NCI-H524 treated with DMSO at 0.1 percent for 48 hours (cell line): Measurements from ENCODE around the gene PSME3.
"Not testable (repeated sequence)": the region's sequence is repeated elsewhere in the genome, so short reads cannot be mapped to it uniquely, and the experiment has no call there.

Source experiments
- DNase-seq: peaks from one replicate; lab custom pipeline; 2025; lab: John Stamatoyannopoulos, UW

Gene PSME3

DNA sequence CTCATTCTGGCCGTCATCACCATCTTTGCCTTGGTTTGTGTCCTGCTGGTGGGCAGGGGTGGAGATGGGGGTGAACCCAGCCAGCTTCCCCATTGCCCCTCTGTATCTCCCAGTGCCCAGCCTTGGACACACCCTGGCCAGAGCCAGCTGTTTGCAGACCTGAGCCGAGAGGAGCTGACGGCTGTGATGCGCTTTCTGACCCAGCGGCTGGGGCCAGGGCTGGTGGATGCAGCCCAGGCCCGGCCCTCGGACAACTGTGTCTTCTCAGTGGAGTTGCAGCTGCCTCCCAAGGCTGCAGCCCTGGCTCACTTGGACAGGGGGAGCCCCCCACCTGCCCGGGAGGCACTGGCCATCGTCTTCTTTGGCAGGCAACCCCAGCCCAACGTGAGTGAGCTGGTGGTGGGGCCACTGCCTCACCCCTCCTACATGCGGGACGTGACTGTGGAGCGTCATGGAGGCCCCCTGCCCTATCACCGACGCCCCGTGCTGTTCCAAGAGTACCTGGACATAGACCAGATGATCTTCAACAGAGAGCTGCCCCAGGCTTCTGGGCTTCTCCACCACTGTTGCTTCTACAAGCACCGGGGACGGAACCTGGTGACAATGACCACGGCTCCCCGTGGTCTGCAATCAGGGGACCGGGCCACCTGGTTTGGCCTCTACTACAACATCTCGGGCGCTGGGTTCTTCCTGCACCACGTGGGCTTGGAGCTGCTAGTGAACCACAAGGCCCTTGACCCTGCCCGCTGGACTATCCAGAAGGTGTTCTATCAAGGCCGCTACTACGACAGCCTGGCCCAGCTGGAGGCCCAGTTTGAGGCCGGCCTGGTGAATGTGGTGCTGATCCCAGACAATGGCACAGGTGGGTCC is 18.4 kb downstream of the PSME3 start:
- not testable (repeated sequence) for DNase-seq

DNA sequence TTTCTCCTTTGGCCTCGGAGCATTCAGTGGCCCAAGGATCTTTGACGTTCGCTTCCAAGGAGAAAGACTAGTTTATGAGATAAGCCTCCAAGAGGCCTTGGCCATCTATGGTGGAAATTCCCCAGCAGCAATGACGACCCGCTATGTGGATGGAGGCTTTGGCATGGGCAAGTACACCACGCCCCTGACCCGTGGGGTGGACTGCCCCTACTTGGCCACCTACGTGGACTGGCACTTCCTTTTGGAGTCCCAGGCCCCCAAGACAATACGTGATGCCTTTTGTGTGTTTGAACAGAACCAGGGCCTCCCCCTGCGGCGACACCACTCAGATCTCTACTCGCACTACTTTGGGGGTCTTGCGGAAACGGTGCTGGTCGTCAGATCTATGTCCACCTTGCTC is 19.2 kb downstream of the PSME3 start:
- no peak for DNase-seq

DNA sequence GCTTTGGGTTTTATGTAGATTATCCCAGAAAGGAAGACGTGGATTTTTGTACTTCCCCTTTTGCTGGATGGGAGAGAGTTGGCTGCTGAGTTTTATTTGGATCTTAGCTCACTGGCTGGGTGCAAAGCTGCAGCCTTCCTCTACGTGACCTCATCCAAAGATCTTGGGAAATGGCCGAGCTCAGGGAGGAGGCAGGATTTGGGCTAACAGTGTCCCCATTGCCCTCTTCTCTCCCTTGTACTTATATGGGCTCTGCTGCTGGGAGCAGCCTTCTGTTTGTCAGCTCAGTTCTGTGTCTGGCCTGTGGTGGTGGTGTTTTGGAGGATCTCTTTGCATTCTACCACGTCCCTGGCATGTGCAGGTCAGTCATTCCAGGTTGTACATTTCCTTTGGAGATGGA is 19.8 kb downstream of the PSME3 start:
- DNase-seq, result no peak

DNA sequence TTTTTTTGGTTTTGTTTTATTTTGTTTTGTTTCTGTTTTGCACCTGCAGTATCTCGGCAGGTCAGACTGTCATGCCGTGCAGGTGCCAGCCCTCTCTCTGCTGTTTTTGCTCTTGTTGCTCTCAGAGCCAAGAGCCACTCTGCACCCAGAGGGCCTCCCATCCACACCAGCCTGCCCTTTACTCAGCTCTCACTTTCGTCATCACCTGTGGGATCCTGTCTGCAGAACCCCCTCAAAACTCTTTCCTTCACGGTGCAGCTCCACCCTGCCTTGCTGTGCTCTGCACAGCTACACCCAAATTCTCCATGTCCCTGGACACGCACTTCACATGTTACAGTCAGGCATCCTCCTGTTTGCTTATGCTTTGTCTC is 20.4 kb downstream of the PSME3 start:
- DNase-seq, result no peak

DNA sequence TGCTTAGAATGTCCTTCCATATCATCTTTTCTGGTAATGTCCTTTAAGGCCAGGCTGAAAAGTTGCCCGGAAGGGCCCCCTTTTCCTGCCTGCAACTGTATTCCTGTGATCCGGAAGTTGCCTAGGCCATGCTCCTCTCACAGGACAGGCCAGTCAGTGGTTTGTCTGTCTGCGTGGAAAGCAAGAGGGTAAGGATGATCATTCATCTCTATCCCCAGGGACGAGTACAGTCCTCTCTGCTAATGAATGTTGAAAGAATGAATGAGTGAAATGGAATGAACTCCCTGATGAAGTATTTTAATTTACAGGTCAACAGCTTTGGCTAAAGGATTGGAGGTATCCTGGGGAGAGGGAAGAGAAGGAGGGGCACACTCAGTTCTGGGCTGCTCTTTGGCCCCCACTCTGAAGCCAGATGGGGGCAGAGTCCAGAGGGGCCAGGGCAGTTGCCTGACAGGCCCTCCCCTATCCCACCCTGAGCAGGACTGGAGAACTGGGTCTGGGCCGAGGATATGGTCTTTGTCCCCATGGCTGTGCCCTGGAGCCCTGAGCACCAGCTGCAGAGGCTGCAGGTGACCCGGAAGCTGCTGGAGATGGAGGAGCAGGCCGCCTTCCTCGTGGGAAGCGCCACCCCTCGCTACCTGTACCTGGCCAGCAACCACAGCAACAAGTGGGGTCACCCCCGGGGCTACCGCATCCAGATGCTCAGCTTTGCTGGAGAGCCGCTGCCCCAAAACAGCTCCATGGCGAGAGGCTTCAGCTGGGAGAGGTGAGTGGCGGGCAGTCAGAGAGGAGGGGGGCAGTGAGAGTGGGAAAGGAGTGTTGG is 21.0 kb downstream of the PSME3 start:
- DNase-seq, result no peak

DNA sequence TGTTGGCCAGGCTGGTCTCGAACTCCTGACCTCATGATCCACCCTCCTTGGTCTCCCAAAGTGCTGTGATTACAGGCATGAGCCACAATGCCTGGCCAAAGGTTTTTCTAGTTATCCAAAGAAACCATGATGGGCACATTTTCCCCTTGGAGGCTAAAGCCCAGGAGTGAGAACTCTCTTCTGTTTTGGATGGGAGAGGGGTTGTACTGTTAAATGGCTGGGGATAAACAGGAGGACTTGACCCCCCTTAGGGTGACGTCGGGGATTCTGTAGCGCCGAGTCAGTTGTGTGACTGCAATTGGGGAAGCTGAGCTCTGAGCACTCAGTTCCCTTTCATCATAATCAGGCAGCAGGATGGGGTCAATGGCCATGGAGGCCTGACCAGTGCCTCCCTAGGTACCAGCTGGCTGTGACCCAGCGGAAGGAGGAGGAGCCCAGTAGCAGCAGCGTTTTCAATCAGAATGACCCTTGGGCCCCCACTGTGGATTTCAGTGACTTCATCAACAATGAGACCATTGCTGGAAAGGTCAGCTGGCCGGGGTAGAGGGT is 21.9 kb downstream of the PSME3 start:
- DNase-seq, result no peak

DNA sequence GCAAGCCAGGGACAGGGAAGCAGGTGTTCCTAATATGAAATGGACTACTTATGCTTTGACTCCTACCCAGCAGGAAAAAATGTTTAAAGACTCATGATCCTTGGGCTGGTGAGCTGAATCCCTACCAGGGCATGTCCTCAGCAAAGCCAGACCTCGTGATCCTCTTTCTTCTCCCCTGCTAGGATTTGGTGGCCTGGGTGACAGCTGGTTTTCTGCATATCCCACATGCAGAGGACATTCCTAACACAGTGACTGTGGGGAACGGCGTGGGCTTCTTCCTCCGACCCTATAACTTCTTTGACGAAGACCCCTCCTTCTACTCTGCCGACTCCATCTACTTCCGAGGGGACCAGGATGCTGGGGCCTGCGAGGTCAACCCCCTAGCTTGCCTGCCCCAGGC is 22.9 kb downstream of the PSME3 start:
- not testable (repeated sequence) for DNase-seq

DNA sequence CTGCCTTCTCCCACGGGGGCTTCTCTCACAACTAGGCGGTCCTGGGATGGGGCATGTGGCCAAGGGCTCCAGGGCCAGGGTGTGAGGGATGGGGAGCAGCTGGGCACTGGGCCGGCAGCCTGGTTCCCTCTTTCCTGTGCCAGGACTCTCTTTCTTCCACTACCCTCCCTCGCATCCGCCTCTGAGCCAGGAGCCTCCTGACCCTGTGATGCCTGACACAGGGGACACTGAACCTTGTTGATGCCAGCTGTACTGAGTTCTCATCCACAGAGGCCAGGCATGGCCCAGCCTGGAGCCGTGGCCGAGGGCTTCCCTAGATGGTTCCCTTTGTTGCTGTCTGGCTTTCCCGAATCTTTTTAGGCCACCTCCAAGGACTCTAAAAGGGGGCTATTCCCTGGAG is 23.3 kb downstream of the PSME3 start:
- DNase-seq, result not testable (repeated sequence)

DNA sequence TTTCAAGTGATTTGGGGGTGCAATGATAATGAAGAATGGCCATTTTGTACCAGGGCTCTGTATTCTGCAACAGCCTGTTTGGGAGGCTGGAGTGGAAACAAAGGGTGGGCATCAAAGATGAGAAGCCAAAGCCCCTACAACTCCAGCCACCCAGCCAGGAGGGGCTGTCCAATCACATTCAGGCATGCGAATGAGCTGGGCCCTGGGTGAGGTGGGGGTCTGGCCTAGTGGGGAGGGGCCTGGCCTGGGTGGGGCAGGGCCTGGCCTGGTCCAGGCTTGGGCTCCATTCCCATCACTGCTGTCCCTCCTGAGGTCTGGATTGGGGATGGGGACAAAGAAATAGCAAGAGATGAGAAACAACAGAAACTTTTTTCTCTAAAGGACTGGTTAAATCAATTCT is 24.2 kb downstream of the PSME3 start:
- DNase-seq, result no peak

DNA sequence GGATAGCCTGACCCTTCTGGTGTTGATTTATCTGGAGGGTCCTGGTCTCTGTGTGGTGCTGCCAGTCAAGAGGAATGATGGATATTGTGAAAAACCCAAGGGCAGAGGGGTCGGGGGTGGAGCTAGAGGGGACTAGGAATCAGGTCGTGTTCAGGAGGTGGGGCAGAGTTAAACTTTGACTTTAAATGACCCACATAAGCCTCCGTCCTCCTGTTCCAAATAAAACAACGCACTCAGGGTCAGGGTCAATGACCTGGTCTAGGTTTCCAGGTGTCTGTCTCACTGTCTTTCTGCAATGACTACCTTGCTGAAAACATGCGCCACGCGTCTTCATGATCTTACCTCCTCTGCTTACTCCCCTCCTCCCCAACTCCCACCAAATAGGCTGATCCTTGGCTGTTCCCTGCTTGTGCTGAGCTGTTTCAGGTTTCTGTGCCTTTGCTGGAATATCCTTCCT is 32.5 kb downstream of the PSME3 start:
- DNase-seq, result no peak

DNA sequence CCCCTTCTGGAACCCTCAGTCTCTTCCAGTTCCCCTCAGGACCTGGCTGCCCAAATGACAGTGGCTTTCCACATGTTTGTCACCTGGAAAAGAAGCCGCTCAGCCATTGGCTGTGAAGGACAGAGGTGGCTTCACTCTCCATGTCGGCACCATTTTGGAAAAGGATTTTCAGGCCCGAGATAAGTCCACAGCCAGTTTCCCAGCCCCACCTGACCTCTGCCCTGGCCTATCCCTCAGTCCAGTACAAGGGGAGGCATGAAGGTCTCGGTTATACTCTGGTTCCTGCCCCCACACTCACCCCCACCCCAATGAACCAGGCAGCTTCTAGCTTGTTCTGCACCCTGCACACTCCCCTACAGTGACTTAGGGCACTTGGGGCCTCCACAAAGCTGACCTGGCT is 33.0 kb downstream of the PSME3 start:
- no peak for DNase-seq

DNA sequence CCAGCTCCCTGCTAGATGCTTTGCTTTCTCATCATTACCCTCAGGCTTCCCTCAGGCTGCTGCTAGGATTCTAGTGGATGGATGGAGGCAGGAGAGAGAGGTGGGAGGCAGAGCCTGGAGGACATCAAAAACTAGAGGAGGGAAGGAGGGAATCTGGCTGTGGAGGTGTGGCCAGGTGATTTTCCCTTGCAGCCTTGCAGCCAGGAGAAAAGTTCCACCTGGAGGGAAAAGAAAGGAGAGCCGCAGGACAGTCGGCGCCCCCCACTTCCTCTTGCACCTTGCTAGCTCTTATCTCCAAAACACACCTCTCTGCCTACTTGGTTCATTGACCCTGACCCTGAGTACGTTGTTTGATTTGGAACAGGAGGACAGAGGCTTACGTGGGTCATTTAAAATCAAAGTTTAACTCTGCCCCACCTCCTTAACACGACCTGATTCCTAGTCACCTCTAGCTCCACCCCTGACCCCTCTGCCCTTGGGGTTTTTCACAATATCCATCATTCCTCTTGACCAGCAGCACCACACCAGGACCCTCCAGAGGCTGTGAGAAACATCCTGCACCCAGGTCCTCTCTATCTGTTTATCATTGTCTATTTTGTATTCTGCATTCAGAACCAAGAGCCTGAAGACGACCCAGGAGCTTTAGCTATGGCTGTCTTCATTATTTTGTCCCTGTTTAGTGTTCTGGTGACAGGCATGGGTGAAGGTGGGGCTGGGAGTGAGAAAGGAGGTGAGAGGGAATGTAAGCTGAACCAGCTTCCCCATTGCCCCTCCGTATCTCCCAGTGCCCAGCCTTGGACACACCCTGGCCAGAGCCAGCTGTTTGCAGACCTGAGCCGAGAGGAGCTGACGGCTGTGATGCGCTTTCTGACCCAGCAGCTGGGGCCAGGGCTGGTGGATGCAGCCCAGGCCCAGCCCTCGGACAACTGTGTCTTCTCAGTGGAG is 33.7 kb downstream of the PSME3 start:
- DNase-seq, result no peak

DNA sequence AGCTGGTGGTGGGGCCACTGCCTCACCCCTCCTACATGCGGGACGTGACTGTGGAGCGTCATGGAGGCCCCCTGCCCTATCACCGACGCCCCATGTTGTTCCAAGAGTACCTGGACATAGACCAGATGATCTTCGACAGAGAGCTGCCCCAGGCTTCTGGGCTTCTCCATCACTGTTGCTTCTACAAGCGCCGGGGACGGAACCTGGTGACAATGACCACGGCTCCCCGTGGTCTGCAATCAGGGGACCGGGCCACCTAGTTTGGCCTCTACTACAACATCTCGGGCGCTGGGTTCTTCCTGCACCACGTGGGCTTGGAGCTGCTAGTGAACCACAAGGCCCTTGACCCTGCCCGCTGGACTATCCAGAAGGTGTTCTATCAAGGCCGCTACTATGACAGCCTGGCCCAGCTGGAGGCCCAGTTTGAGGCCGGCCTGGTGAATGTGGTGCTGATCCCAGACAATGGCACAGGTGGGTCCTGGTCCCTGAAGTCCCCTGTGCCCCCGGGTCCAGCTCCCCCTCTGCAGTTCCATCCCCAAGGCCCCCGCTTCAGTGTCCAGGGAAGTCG is 34.6 kb downstream of the PSME3 start:
- DNase-seq, result not testable (repeated sequence)

DNA sequence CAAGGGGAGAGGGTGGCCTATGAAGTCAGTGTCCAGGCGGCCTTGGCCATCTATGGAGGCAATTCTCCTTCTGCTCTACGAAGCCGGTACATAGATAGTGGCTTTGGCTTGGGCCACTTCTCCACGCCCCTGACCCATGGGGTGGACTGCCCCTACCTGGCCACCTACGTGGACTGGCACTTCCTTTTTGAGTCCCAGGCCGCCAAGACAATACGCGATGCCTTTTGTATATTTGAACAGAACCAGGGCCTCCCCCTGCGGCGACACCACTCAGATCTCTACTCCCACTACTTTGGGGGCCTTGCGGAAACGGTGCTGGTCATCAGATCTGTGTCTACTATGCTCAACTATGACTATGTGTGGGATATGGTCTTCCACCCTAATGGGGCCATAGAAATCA is 35.1 kb downstream of the PSME3 start:
- DNase-seq, result no peak

DNA sequence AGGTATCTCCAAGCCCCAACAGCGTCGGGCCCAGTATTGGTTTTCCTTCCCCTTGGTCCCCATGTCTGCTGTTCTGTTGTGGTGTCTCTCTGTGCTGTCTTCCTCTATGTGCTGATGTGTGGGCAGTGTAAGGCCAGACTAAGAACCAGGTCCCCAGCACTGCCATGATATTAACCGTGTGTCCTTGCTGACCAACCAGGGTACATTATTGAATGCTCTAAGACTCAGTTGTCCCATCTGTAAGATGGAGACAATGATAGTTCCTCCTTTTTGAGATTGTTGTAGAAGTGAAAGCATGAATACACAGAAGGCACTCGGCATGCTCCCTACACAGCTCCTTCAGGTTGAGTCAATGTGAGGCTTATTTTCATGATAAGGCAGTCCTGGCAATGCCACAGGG is 38.5 kb downstream of the PSME3 start:
- DNase-seq, result no peak

DNA sequence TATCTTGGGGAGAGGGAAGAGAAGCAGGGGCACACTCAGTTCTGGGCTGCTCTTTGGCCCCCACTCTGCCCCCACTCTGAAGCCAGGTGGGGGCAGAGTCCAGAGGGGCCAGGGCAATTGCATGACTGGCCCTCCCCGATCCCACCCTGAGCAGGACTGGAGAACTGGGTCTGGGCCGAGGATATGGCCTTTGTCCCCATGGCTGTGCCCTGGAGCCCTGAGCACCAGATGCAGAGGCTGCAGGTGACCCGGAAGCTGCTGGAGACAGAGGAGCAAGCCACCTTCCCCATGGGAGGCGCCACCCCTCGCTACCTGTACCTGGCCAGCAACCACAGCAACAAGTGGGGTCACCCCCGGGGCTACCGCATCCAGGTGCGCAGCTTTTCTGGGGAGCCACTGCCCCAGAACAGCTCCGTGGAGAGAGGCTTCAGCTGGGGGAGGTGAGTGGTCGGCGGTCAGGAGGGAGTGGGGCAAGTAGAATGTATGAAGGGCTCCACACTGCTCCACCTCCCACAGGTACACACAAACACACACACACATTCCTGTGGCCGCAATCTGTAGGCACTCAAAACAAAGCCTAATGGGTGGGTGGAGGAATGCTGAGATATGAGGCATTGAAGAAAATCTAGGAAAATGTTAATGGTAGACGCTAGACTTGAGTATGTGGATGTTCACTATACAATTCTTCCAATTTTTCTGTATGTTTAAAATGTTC is 39.2 kb downstream of the PSME3 start:
- DNase-seq, result no peak

DNA sequence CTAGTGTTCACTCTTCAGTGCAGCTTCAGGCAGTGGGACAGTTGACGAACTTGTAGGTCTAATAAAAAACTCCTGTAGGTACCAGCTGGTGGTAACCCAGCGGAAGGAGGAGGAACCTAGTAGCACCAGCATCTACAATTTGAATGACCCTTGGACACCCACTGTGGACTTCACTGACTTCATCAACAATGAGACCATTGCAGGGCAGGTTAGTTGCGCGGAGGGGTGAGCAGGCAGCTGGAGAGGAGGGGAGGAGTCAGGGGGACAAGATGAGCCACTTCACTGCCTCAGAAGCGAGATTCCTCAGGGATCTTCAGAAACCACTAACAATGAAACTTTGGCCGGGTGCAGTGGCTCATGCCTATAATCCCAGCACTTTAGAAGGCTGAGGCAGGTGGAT is 40.1 kb downstream of the PSME3 start:
- no peak for DNase-seq

DNA sequence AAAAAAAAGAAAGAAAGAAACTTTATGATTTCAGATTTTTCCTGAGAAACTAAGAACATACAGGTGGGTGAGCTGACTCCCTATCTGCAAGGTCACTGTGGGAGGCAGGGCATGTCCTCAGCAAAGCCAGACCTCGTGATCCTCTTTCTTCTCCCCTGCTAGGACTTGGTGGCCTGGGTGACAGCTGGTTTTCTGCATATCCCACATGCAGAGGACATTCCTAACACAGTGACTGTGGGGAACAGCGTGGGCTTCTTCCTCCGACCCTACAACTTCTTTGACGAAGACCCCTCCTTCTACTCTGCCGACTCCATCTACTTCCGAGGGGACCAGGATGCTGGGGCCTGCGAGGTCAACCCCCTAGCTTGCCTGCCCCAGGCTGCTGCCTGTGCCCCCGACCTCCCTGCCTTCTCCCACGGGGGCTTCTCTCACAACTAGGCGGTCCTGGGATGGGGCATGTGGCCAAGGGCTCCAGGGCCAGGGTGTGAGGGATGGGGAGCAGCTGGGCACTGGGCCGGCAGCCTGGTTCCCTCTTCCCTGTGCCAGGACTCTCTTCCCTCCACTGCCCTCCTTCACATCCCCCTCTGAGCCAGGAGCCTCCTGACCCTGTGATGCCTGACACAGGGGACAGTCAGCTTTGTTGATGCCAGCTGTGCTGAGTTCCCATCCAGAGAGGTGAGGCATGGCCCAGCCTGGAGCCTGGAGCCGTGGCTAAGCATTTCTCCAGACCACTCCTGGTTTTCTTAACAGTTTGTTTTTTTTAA is 40.9 kb downstream of the PSME3 start:
- not testable (repeated sequence) for DNase-seq

DNA sequence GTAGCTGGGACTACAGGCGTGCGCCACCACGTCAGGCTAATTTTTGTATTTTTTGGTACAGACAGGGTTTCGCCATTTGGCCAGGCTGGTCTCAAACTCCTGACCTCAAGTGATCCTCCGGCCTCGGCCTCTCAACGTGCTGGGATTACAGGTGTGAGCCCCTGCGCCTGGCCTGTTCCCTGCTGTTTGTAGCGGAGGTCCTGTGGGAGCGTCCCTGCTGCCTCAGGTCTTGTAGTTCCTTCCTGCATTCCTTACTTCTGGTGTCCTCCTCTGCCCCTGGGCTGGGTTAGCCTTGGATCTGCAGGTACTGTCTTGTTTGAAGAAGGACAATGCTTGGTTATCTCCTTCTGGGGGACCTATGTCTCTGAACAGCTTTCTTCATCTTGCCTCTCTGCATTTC is 43.8 kb downstream of the PSME3 start:
- no peak for DNase-seq
